Stimulated activated CD4-positive, alpha-beta T cell treated with anti-CD3 and anti-CD28 coated beads, Interleukin-12 subunit alpha, Interleukin-12 subunit beta, amount 100 ng/mL, for 48 hours (primary cell): Measurements from ENCODE around the gene LRRC31.
A peak's percentile ranks its signal among the peaks of the same experiment; 100 is the strongest.

Experiments
- DNase-seq, 3 donors: peaks; one replicate each; pipeline ENCODE4 v3.0.0-alpha.2; 2020; ENCODE audit warnings: low read depth in 2 of 3, low spot score in 1 of 3

The LRRC31 gene

GRCh38 chr3:169813757-169814517 lies 55.8 kb downstream of the LRRC31 start:
- DNase-seq: peak; percentile 58 to 74 (median 70)

GRCh38 chr3:169813278-169813677 lies 56.5 kb downstream of the LRRC31 start:
- DNase-seq: no peak

- peak; percentile 60 to 69 (median 62) for DNase-seq
Observed at GRCh38 chr3:169812332-169813235, 57.2 kb downstream of the LRRC31 start, which contains the start of the genes LRRC34 and LRRIQ4. TSS of gene LRRC34 (minus strand) at chr3:169812904. CDS start at chr3:169812548, 356 bp downstream. TSS of gene LRRIQ4 (plus strand) at chr3:169812870. CDS start at chr3:169821922, 9,052 bp downstream.

- DNase-seq: peak in 1 of 3 donors; percentile 1
Observed at GRCh38 chr3:169811631-169812331, 58.0 kb downstream of the LRRC31 start.

- no peak for DNase-seq
Observed at GRCh38 chr3:169809230-169809795, 60.4 kb downstream of the LRRC31 start.

GRCh38 chr3:169804681-169805080 lies 65.1 kb downstream of the LRRC31 start:
- no peak for DNase-seq

- no peak for DNase-seq
Observed at GRCh38 chr3:169792359-169792758, 77.4 kb downstream of the LRRC31 start.

GRCh38 chr3:169790687-169791429 lies 78.9 kb downstream of the LRRC31 start:
- DNase-seq: no peak

GRCh38 chr3:169790219-169790618 lies 79.5 kb downstream of the LRRC31 start:
- DNase-seq: no peak
